ENCODE results near the gene LRCOL1. TPM values are rescaled to one million over a fixed set of nuclear protein-coding genes. Genes with fewer than 3 reads are reported as not detected.

Gene LRCOL1
- total and polyA plus RNA-seq, 10 of the 15 experiments (the other 5 are each of a cell fraction or from before 2014, with no cell fraction given) = not detected

DNA sequence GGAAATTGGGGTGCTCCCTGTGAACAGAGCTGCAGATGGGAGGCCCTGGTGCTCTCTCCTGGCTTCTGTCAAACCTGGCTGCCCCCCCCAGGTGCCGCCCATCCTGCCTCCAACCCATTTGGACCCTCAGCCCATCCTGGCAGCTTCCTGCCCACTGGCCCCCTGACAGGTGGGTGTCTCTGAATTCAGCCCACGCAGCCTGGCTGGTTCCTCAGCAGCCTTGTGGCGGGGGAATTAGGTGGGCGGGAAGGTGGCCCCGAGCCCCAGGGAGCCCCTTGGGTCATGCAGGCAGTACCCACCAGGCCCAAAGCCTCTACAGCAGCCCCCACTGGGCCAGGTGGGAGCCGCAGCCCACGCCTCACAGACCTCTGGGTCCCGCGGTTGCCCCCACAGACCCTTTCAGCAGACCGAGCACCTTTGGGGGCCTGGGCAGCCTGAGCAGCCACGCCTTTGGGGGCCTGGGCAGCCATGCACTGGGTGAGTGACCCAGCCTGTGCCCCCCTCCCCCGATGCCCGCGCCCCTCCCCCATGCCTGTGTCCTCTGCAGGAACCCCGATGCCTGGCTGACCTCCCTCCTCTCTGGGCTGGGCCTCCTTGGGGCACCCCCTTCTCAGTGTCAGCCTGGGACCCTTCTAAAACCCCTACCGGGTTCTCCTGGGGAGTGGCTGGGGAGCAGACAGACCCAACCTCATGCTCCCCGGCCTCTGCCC, 28.9 kb downstream of the LRCOL1 start:
- ChIA-PET POLR2A (no interaction called here), SMC1A (ENCODE audit: uncharacterized antibody, unreplicated experiment) (no interaction called here), RAD21 (ENCODE audit: unreplicated experiment) (no interaction called here), CTCF (no interaction called here)
- no peak overlapping the region for H3K9ac ChIP-seq (ENCODE audit: control insufficient read depth, insufficient read depth, low read length)
- H3K27ac ChIP-seq (ENCODE audit: control insufficient read depth, insufficient read depth) = no peak overlapping the region
- FAIRE-seq = no peak
- H3K27me3 ChIP-seq (replicated peaks in 1 of 2; ENCODE audit: control insufficient read depth in 2 of 2, insufficient read depth in 2 of 2, low read length in 1 of 2) = no peaks in the 10 kb centered on the region
- WGBS (ENCODE audit: insufficient coverage, insufficient replicate concordance, low lambda C conversion rate, missing lambda C conversion rate) = 78% methylated on average over 13 of the region's 17 CpGs
- H3K36me3 ChIP-seq (ENCODE audit: control insufficient read depth in 2 of 2, insufficient read depth in 2 of 2, low read length in 1 of 2) = peaks cover 0 to 2% of the 10 kb centered on the region in 2 experiments; a peak in 1 of 4 replicates
- H3K79me2 ChIP-seq (ENCODE audit: control insufficient read depth, insufficient read depth, low read length) = no peaks in the 10 kb centered on the region
- H3K9me3 ChIP-seq (replicated peaks; ENCODE audit: control insufficient read depth, insufficient read depth, low read length) = no peaks in the 10 kb centered on the region
- DNase-seq (ENCODE audit: low read depth, low spot score) = no peak
- no peaks in the 10 kb centered on the region for H4K20me1 ChIP-seq (ENCODE audit: control insufficient read depth, insufficient read depth)
- intact Hi-C loops (cut with micrococcal nuclease; ENCODE audit: unreplicated experiment) = no loop called here
- in situ Hi-C loops (cut with MboI) = no loop called here
- H3K4me3 ChIP-seq = no peak overlapping the region
- H3K4me1 ChIP-seq (ENCODE audit: control insufficient read depth, insufficient read depth, low read length) = no peaks in the 10 kb centered on the region
- no peak overlapping the region for H2AFZ ChIP-seq (ENCODE audit: control insufficient read depth, low read depth, low read length)
- ATAC-seq = no peak
- BruUV-seq (replicated peaks) = no TSS peak
- H3K4me2 ChIP-seq (ENCODE audit: control insufficient read depth, insufficient read depth) = no peak overlapping the region
- TF ChIP-seq, protein P1, sequence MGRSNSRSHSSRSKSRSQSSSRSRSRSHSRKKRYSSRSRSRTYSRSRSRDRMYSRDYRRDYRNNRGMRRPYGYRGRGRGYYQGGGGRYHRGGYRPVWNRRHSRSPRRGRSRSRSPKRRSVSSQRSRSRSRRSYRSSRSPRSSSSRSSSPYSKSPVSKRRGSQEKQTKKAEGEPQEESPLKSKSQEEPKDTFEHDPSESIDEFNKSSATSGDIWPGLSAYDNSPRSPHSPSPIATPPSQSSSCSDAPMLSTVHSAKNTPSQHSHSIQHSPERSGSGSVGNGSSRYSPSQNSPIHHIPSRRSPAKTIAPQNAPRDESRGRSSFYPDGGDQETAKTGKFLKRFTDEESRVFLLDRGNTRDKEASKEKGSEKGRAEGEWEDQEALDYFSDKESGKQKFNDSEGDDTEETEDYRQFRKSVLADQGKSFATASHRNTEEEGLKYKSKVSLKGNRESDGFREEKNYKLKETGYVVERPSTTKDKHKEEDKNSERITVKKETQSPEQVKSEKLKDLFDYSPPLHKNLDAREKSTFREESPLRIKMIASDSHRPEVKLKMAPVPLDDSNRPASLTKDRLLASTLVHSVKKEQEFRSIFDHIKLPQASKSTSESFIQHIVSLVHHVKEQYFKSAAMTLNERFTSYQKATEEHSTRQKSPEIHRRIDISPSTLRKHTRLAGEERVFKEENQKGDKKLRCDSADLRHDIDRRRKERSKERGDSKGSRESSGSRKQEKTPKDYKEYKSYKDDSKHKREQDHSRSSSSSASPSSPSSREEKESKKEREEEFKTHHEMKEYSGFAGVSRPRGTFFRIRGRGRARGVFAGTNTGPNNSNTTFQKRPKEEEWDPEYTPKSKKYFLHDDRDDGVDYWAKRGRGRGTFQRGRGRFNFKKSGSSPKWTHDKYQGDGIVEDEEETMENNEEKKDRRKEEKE (IDR thresholded peaks at IDR 0.05) = no peak
- TF ChIP-seq JUND (IDR thresholded peaks at IDR 0.05; ENCODE audit: low read depth, low read length) (no peak), RB1 (IDR thresholded peaks at IDR 0.05; ENCODE audit: borderline replicate concordance) (no peak), TBL1XR1 (IDR thresholded peaks at IDR 0.05; ENCODE audit: low read depth, low read length) (no peak), MAX (IDR thresholded peaks at IDR 0.05; ENCODE audit: low read depth, low read length) (no peak), NKRF (conservative IDR thresholded peaks at IDR 0.05) (no peak), CEBPZ (IDR thresholded peaks at IDR 0.05; ENCODE audit: low read depth, low read length) (no peak), NFYA (IDR thresholded peaks at IDR 0.05; ENCODE audit: borderline replicate concordance, low read depth, low read length) (no peak), SMAD5 (IDR thresholded peaks at IDR 0.05; ENCODE audit: low read depth) (no peak), TCF7 (IDR thresholded peaks at IDR 0.05; ENCODE audit: borderline replicate concordance) (no peak), KDM1A (IDR thresholded peaks at IDR 0.05; ENCODE audit: borderline replicate concordance) (no peak), CREM (IDR thresholded peaks at IDR 0.05; ENCODE audit: low read depth) (no peak), EGR1 (IDR thresholded peaks at IDR 0.05; ENCODE audit: borderline replicate concordance in 1 of 2, low read depth in 2 of 2, low read length in 2 of 2) (no peak)
- TF ChIP-seq, protein P2, sequence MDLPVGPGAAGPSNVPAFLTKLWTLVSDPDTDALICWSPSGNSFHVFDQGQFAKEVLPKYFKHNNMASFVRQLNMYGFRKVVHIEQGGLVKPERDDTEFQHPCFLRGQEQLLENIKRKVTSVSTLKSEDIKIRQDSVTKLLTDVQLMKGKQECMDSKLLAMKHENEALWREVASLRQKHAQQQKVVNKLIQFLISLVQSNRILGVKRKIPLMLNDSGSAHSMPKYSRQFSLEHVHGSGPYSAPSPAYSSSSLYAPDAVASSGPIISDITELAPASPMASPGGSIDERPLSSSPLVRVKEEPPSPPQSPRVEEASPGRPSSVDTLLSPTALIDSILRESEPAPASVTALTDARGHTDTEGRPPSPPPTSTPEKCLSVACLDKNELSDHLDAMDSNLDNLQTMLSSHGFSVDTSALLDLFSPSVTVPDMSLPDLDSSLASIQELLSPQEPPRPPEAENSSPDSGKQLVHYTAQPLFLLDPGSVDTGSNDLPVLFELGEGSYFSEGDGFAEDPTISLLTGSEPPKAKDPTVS (IDR thresholded peaks at IDR 0.05; ENCODE audit: low read depth, low read length) = no peak
